Stimulated activated CD8-positive, alpha-beta memory T cell treated with anti-CD3 and anti-CD28 coated beads, Interleukin-15, amount 100 ng/mL, for 1 hour (primary cell): Measurements from ENCODE around the gene C5orf15.
"Not testable (repeated sequence)": the region's sequence is repeated elsewhere in the genome, so short reads cannot be mapped to it uniquely, and the experiment has no call there.

ENCODE experiments used
- DNase-seq: peaks from one replicate; pipeline ENCODE4 v3.0.0-alpha.2; 2020; ENCODE audit warnings: low read depth

C5orf15 gene

GRCh38 chr5:133937628-133938027 lies 30.8 kb downstream of the C5orf15 start:
- DNase-seq: not testable (repeated sequence)

- DNase-seq: no peak
Observed at GRCh38 chr5:133936651-133937015, 31.8 kb downstream of the C5orf15 start.

GRCh38 chr5:133935991-133936650 lies 32.3 kb downstream of the C5orf15 start:
- DNase-seq: not testable (repeated sequence)

- no peak for DNase-seq
Observed at GRCh38 chr5:133935667-133935940, 32.8 kb downstream of the C5orf15 start.

- no peak for DNase-seq
Observed at GRCh38 chr5:133934822-133935666, 33.4 kb downstream of the C5orf15 start.

- DNase-seq: no peak
Observed at GRCh38 chr5:133934311-133934710, 34.1 kb downstream of the C5orf15 start.

GRCh38 chr5:133933670-133934295 lies 34.6 kb downstream of the C5orf15 start:
- DNase-seq: no peak

- no peak for DNase-seq
Observed at GRCh38 chr5:133933169-133933509, 35.3 kb downstream of the C5orf15 start.

- no peak for DNase-seq
Observed at GRCh38 chr5:133932441-133933168, 35.8 kb downstream of the C5orf15 start.

- no peak for DNase-seq
Observed at GRCh38 chr5:133931546-133931945, 36.9 kb downstream of the C5orf15 start.

GRCh38 chr5:133930813-133931090 lies 37.7 kb downstream of the C5orf15 start:
- no peak for DNase-seq

- peak; percentile 18 for DNase-seq
Observed at GRCh38 chr5:133930061-133930812, 38.2 kb downstream of the C5orf15 start.

GRCh38 chr5:133928587-133929393 lies 39.6 kb downstream of the C5orf15 start:
- no peak for DNase-seq

GRCh38 chr5:133927300-133928180 lies 40.9 kb downstream of the C5orf15 start:
- DNase-seq: no peak

GRCh38 chr5:133926489-133927299 lies 41.7 kb downstream of the C5orf15 start:
- no peak for DNase-seq

- no peak for DNase-seq
Observed at GRCh38 chr5:133925866-133926488, 42.4 kb downstream of the C5orf15 start.

GRCh38 chr5:133925269-133925668 lies 43.2 kb downstream of the C5orf15 start:
- no peak for DNase-seq

- DNase-seq: no peak
Observed at GRCh38 chr5:133924221-133924920, 44.1 kb downstream of the C5orf15 start.
